Activated CD8-positive, alpha-beta T cell treated with anti-CD3 and anti-CD28 coated beads for 36 hours (primary cell): ENCODE results near the gene MYO10. TPM values are rescaled to one million over a fixed set of nuclear protein-coding genes. Genes with fewer than 3 reads are reported as not detected.

Experiments
- ATAC-seq: fragments of 200-7000 bp; cut with Tn5 transposase; one replicate; pipeline ENCODE4 v1.10.0; 2021; ENCODE audit warnings: mild to moderate bottlenecking, moderate library complexity
- CTCF ChIA-PET: fragments of 350-600 bp; sonication (Branson Sonifier 250); formaldehyde crosslinking; loops from one replicate; lab custom pipeline; 2021; ENCODE audit warnings: antibody characterized with exemption; lab: Charles Lee
- POLR2A ChIA-PET: fragments of 350-600 bp; sonication (Branson Sonifier 250); formaldehyde crosslinking; loops from one replicate; lab custom pipeline; 2021; ENCODE audit warnings: antibody characterized with exemption; lab: Charles Lee
- DNase-seq: peaks from one replicate; pipeline ENCODE4 v3.0.0-alpha.2; 2020
- H3K27ac Mint-ChIP-seq: one replicate; pipeline ENCODE4 v1.8.0; 2021; ENCODE audit warnings: mild to moderate bottlenecking, mixed read lengths
- H3K27me3 Mint-ChIP-seq: one replicate; pipeline ENCODE4 v1.8.0; 2021; ENCODE audit warnings: mixed read lengths
- H3K36me3 Mint-ChIP-seq: one replicate; pipeline ENCODE4 v1.8.0; 2021; ENCODE audit warnings: low read depth, mixed read lengths
- H3K4me1 Mint-ChIP-seq: one replicate; pipeline ENCODE4 v1.8.0; 2021; ENCODE audit warnings: low read depth, mixed read lengths
- H3K4me3 Mint-ChIP-seq: one replicate; pipeline ENCODE4 v1.8.0; 2021; ENCODE audit warnings: mild to moderate bottlenecking, moderate library complexity, mixed read lengths
- H3K9me3 Mint-ChIP-seq: one replicate; pipeline ENCODE4 v1.8.0; 2021; ENCODE audit warnings: mixed read lengths
- intact Hi-C: fragments of 100-400 bp; cut with micrococcal nuclease; formaldehyde crosslinking; loops from one replicate; pipeline ENCODE4 v1.10.0; 2022
- total RNA-seq, 2 experiments: library from RNA; stranded (reverse); gene quantifications; one replicate each; pipeline ENCODE4 v1.2.3, GENCODE V29; 2021
- TF ChIP-seq, protein P1 (sequence below): fragments of 200-600 bp; IDR thresholded peaks from one replicate; pipeline ENCODE4 v1.8.0; 2022; ENCODE audit warnings: antibody characterized with exemption, mild to moderate bottlenecking

The MYO10 gene
- total RNA-seq, 2 experiments from 2014 or later: 0.09 TPM; not detected in 1

DNA sequence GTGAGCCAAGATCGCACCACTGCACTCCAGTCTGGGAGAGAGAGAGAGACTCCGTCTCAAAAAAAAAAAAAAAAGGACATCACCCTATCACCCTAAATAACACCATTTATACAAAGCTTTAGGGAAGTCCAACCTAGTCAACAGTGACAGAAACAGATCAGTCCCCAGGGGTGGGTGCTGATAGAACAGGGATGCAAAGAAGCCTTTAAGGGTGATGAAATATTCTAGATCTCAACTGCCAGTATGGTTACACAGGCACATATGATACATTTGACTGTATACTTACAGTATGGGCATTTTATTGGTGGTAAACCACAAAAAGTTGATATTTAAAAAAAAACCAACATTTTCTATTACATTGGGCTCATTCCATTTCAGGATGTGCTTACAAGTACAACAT lies 324.1 kb downstream of the MYO10 start:
- Mint-ChIP-seq H3K4me1 (peaks cover 55% of the 10 kb centered on the region), H3K27ac (peak overlapping the region; percentile 32), H3K9me3 (peaks cover 6% of the 10 kb centered on the region), H3K27me3 (no peaks in the 10 kb centered on the region), H3K4me3 (no peak overlapping the region), H3K36me3 (peaks cover 32% of the 10 kb centered on the region)
- POLR2A ChIA-PET: interaction anchor here (1.3 kb wide), 1 partner anchor 15 kb away, joined by 4 read pairs; no protein-coding TSS in a partner anchor
- CTCF ChIA-PET: interaction anchor here (0.7 kb wide), 1 partner anchor 67 kb away, joined by 3 read pairs; no protein-coding TSS in a partner anchor
- intact Hi-C loops: no loop called here
- TF ChIP-seq, protein P1, sequence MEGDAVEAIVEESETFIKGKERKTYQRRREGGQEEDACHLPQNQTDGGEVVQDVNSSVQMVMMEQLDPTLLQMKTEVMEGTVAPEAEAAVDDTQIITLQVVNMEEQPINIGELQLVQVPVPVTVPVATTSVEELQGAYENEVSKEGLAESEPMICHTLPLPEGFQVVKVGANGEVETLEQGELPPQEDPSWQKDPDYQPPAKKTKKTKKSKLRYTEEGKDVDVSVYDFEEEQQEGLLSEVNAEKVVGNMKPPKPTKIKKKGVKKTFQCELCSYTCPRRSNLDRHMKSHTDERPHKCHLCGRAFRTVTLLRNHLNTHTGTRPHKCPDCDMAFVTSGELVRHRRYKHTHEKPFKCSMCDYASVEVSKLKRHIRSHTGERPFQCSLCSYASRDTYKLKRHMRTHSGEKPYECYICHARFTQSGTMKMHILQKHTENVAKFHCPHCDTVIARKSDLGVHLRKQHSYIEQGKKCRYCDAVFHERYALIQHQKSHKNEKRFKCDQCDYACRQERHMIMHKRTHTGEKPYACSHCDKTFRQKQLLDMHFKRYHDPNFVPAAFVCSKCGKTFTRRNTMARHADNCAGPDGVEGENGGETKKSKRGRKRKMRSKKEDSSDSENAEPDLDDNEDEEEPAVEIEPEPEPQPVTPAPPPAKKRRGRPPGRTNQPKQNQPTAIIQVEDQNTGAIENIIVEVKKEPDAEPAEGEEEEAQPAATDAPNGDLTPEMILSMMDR: no peak
- DNase-seq (peak; percentile 34), ATAC-seq (peak; percentile 49)
